Stimulated activated CD4-positive, alpha-beta T cell treated with anti-CD3 and anti-CD28 coated beads, Interleukin-4, amount 100 ng/mL, for 1 hour (primary cell): ENCODE results near the gene FGF14.

Experiments
- DNase-seq: peaks from one replicate; pipeline ENCODE4 v3.0.0-alpha.2; 2020

Gene FGF14

DNA sequence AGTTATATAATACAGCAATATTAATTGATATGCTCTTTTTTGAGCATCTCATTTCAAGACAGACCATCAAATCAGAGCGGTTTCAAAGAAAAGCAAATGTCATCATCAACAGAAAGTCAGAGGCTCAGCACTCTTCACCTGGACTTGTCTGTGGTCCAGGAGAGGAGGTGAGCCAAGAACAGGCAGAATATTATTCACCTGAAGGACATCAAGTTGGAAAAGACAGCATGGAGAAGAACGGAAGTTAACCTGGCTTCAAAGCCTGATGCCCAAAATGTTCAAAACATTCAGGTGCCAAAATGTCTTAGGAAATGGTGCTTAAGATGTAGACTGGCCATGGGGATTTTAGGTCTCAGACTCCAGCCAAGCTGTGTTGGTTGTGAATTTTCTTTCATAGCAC lies 40.7 kb downstream of the FGF14 start:
- DNase-seq, result no peak

DNA sequence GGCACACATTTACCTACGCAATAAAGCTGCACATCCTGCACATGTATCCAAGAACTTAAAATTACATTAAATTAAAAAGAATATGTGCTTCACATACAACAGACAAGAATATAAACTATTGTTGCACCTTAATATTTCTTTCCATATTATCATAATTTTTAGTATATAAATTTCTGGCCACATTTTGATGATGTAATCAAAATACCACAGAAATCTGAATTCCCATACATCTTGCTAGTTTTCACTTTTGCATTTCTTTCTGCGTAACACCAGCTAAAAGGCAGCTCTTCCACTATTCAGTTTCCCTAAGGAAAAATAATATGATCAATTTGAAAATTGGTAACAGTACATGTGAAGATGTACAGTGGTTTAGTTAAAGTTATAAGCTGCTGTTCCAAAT lies 42.6 kb downstream of the FGF14 start:
- no peak for DNase-seq

DNA sequence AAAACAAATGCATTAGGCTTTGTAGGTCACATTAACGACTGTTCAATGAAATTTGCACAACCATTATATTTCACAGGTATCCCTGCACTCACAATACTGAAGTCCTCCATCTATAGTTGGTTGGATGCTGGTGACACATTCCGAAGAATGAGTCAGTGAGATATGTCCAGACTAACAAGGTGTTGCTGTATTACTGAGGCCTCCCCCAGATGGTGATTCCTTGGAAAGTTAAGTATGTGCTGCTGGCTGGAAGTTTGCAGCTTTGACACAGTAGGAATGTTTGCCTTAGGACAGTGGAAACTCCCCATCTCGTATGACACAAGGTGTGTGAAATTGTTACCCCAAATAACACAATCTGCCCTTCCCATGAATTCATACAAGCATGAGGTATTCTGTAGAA lies 46.6 kb downstream of the FGF14 start:
- DNase-seq, result no peak

DNA sequence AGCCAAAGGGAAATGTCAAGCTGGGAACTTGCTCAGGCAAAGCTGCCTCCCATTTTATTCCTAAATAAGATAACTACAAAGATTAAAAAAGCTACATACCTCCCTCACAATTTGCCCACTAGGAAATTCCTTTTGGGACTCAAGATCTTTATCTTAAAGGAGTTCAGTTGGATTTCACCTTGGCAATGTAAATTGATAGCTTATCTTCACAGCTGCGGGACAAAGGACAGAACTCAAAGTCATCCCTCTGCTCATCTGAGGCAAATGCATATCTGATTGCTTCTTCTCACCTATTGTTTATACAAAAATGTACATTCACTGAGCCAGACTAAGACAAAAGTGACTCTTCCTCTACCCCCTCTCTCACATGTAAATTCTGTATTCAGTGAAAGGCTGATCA lies 47.8 kb downstream of the FGF14 start:
- no peak for DNase-seq

GRCh38 chr13:102351521-102351920 lies 50.3 kb downstream of the FGF14 start:
- DNase-seq, result no peak

GRCh38 chr13:102347490-102347889 lies 54.4 kb downstream of the FGF14 start:
- no peak for DNase-seq

DNA sequence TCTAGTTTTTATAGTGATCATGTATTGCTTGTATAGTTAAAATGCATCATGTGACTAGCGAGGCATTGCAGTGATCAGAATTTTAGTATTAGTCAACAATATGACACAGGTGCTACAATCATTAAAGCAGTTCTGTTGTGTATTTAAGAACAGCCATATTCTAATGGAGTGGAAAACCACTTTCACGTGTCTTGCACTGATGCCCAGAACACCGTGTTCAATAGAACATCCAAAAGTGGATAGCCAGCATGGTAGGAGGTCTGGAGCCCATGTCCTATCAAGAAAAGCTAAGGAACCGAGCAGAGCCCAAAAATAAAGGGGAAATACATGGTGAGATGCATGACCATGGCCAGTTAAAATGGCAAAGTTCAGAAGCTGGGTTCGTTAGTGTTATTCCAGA lies 55.1 kb downstream of the FGF14 start:
- DNase-seq, result no peak

DNA sequence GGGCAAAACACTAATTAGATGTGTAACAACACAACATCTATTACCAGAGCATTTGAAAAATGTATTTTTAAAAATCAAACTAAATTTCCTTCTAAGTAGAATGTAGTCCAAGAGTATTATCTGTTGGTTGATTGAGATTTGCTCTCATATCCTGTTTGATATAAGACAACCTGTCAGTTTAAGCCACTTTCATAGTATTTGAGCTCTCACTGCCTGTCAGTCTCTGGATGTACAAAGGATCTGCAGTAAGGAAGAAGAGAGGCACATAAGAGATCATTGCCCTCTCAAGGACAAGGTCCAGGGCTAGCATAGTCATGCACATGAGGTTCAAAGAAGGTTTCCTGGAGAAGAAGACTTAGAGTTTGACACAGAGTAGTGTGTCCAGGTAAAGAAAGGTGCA lies 57.4 kb downstream of the FGF14 start:
- no peak for DNase-seq

GRCh38 chr13:102333320-102334198 lies 68.3 kb downstream of the FGF14 start:
- DNase-seq, result no peak

DNA sequence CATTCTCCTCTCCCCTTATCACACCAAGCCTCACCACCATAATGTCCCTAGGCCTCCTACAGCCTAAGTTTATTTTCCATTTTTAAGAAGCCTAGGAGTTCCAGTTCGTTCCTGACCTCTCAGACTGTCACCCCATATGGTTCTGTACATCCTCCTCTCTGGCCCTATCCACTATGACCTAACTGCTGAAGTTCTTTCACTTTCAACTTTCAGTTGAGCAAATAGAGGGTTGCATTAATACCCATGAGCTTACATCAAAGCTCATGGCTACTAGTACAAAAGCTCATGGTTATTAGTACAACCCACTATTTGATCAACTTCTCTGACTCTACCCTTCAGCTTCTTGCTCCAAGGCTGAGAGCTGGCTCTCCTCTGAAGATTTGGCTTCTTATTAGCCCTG lies 72.9 kb downstream of the FGF14 start:
- DNase-seq, result no peak

DNA sequence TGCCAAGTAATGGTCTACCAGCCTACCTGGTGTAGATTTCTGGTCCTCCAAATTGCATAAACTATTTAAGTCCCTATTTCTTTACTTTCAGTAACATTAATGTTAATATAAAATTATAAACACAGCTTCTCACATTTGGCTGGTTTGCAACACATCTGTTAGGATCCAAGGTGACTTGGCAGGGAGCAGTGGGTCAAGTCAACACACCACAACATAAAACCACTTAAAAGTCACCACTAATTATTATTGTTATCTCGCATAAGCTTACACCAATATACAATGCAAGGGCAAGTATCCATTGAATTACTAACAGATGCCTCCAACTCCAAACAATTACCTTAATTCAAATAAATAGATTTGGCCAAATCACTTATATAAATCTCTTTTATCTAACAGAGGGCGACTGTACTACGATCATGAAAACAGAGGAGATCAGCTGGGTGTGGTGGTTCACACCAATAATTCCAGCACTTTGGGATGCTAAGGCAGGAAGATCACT lies 74.7 kb downstream of the FGF14 start:
- DNase-seq, result no peak

DNA sequence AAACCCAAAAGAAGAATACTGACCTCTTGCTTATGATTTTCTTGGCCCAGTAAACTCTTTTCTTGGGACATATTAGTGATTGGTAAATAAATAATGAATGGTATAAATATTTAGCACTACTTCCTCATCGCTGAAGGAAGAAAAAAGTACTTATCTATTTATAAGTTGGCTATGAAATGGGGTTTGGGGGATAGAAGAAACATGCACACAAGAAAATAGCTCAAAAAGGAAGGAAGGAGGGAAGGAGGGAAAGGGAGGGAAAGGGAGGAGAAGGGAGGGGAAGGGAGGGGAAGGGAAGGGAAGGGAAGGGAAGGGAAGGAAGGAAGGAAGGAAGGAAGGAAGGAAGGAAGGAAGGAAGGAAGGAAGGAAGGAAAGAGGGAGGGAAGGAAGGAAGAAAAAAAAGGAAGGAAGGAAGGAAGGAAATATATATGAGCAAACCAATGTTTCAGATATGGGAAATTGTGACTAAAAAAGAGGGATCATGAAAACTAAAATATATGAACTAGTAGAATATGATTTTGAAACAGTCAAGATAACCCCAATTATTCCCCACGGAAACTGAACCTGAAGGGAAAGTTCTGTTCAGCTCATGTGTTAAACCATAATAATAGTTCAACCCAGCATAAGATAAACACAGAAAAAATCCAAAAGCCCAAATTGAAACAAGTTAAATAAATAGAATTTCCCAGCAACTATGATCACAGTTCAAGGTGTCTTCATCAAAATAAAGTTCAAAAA lies 75.3 kb downstream of the FGF14 start:
- no peak for DNase-seq

- no peak for DNase-seq
These were observed 76.5 kb downstream of the FGF14 start for GRCh38 chr13:102325321-102325720.

- no peak for DNase-seq
These were observed 78.3 kb downstream of the FGF14 start for GRCh38 chr13:102323505-102323904.

DNA sequence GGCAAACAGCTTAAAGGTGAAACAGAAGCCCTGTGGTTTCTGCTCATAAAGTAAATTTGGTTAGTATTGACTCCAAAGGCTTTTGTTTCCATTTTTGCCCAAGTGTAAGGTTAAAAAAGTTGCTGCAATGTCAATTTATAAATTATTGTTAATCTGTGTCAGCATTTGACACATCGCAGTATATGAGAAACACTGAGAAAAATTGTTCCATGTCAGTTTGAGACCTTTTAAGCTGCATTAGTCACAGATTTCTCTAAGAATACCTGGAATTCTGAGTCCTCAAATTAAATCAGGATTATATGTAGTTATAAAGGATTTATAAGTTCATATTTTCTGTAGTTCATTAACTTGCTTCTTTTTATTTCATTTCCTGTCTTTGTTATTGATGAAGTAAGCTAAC lies 78.8 kb downstream of the FGF14 start:
- DNase-seq, result no peak

GRCh38 chr13:102322211-102322610 lies 79.6 kb downstream of the FGF14 start:
- DNase-seq, result no peak

GRCh38 chr13:102318233-102318632 lies 83.6 kb downstream of the FGF14 start:
- DNase-seq, result no peak

- DNase-seq, result no peak
These were observed 84.3 kb downstream of the FGF14 start for GRCh38 chr13:102317593-102317992.

DNA sequence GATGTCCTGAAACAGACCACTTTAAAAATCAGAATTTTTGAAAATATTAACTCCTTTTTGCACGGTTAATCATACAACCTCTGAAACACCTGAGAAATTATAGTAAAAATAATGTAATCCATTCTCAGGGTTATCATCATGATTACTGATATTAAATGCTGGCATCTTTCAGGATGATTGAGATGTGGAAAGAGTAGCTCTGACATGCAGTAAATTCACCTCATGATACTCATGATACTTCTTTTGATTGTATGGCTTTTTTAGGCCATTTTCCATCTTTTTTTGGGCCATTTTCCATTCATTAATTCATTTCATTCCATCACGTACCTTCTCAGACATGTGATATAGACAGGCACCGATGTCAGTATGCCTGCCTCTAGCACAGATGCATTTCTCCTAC lies 85.1 kb downstream of the FGF14 start:
- no peak for DNase-seq

- no peak for DNase-seq
These were observed 89.0 kb downstream of the FGF14 start for GRCh38 chr13:102312841-102313240.

DNA sequence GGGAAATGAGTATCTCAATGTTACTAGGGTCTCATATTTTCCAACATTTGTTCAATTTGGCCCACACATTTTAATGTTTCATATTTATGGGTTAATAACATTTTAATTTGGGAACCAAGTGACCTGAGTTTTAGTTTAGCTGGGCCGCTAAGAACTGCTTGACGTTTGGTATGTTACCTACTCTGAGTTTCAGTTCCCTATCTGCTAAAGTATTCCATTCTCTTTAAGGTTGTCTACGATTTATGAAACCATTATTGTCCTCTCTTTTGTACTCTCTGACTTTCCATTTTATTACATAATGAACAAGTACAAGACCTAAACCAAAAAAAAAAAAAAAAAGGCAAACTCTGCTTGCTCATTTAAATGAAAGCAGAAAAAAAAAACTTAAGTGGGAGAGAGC lies 89.9 kb downstream of the FGF14 start:
- no peak for DNase-seq

DNA sequence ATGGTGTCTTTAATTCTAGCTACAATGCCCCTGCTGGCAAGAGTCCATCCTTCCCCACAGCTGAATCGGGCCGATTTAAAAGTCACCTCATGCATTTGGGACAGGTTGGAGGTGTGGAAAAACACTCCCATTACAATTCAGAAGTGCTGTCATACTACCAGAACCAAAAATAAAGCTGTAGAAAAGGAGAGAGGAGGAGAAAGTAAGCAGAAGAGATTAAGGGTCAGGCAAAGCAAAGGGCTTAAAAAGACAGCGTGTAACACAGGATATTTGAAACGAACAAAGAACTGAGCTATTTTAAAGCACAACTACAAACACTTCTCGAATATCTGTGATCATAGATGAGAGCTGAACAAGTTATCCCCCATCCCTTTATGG lies 90.4 kb downstream of the FGF14 start:
- no peak for DNase-seq

DNA sequence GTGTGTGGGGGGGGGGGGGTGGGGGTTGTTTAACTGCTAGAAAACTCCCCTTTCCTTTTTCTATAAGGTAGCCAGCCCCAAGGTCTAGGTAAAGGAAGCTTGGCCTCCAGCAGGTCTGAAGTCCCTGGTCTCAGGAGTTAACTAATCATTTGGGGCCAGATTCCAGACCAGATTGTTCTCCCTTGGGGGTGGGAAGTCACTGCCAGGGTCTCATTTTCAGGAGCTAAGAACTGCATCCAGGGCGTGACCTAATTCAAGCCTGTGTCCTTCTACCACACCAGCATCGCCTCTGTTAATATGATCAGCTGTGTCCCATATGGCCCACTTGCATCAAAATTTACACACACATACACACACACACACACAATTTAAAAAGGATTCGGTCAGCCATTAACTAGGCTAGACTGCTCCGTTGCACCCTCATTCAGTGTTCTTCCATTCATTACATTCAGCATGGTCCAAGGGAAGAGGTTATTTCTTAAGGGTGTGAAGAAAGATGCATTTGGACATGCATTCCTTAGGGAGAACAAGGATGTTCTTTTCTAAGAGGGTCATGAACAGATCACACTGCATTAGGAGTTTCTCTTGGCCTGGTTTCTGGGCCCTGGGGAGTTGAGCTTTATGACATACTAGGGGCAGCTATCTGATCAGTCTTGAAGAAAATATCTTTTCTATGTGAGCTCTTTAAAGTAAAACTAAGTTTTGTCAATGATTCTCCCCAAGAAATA lies 91.0 kb downstream of the FGF14 start:
- no peak for DNase-seq

DNA sequence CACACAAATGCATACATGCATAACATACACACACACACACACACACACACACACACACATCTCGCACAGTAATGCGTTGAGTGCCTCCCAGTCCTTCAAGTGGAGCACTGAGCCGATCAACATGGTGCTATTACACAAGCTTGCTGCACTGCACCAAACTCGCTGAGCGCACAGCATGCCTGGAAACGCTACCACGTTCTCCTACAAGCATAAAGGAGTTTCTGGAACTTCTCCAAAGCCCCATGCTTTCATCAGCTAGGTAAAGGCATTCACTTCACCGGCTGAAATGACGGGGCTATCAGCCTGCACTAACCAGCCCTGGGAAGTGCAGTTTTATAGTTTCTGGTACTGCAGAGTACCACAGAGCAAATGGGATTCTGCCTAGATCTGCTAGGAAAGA lies 92.7 kb downstream of the FGF14 start:
- no peak for DNase-seq
